K562 (cell line): Measurements from ENCODE around the gene UBASH3B. TPM values are rescaled to one million over a fixed set of nuclear protein-coding genes. Genes with fewer than 3 reads are reported as not detected.

ENCODE experiments used
- CBFA2T2 ChIP-seq: fragments of 450-650 bp; conservative IDR thresholded peaks from 2 replicates; pipeline ENCODE4 v1.6.1; 2017; ENCODE audit warnings: mild to moderate bottlenecking
- EWSR1 ChIP-seq: fragments of 450-650 bp; IDR thresholded peaks from 2 replicates; pipeline ENCODE4 v1.6.1; 2018; ENCODE audit warnings: borderline replicate concordance, mild to moderate bottlenecking, low read depth, moderate library complexity; ENCODE audit not compliant: partially characterized antibody
- HNRNPUL1 ChIP-seq: fragments of 200-400 bp; formaldehyde crosslinking; IDR thresholded peaks from 2 replicates; pipeline ENCODE4 v1.6.1; 2017; ENCODE audit warnings: low read length
- SNRNP70 ChIP-seq: fragments of 200-400 bp; formaldehyde crosslinking; optimal IDR thresholded peaks from 2 replicates; pipeline ENCODE3; 2017; ENCODE audit warnings: low read depth, low read length
- ZNF3 ChIP-seq: fragments of 250-450 bp; sonication (Bioruptor Pico); IDR thresholded peaks from 2 replicates; pipeline ENCODE4 v1.5.0; 2021; ENCODE audit warnings: mild to moderate bottlenecking, moderate library complexity
- ZNF551 ChIP-seq: fragments of 250-450 bp; sonication (Bioruptor Pico); IDR thresholded peaks from 2 replicates; pipeline ENCODE4 v1.5.0; 2021; ENCODE audit warnings: mild to moderate bottlenecking, moderate library complexity
- polyA plus RNA-seq, 8 experiments: library from polyadenylated mRNA; depleted of rRNA in 4 of 8; stranded (reverse) in 5 of 8; unstranded in 3 of 8; fragments of >200 nt; fragmentation: Nextera tagmentation in 2 of 8; fragmentation: Illumina TruSeq in 1 of 8; extraction: Ambion mirVana in 2 of 8; extraction: Trizol in 1 of 8; gene quantifications; 2 replicates each; pipeline versions ENCODE4 v1.2.1 to v1.2.3, GENCODE V29; 2011 to 2014; ENCODE audit warnings: inconsistent platforms in 1 of 8, missing spikeins in 1 of 8
- total RNA-seq, 7 experiments: library from RNA; depleted of rRNA in 6 of 7; stranded (reverse); fragments of >200 nt in 6 of 7; fragmentation: Illumina TruSeq in 2 of 7; extraction: Trizol in 2 of 7; gene quantifications; 2 replicates each; pipeline versions ENCODE4 v1.2.1 to v1.2.3, GENCODE V29; 2011 to 2021; ENCODE audit warnings: low replicate concordance in 1 of 7
- TF ChIP-seq, protein P1 (sequence below), 2 experiments: fragments of 450-650 bp in 1 of 2; sonication (generic) in 1 of 2; formaldehyde crosslinking in 1 of 2; IDR thresholded peaks in 1 of 2; conservative IDR thresholded peaks in 1 of 2; 2 replicates each; pipeline versions ENCODE4 v1.6.1 to v1.8.1; 2016 to 2023; ENCODE audit warnings: mild to moderate bottlenecking in 2 of 2, moderate library complexity in 2 of 2, inconsistent platforms in 1 of 2, missing genetic modification reagents in 1 of 2
- TF ChIP-seq, protein P2 (sequence below): sonication (generic); formaldehyde crosslinking; IDR thresholded peaks from 2 replicates; pipeline ENCODE4 v1.8.1; 2023; ENCODE audit warnings: mild to moderate bottlenecking, missing genetic modification reagents
- TF ChIP-seq, protein P3 (sequence below): fragments of 250-450 bp; sonication (Bioruptor Pico); IDR thresholded peaks from 2 replicates; pipeline ENCODE4 v1.4.0; 2020; ENCODE audit warnings: mild to moderate bottlenecking, moderate library complexity
- TF ChIP-seq, protein P4 (sequence below): fragments of 250-450 bp; sonication (Bioruptor Pico); IDR thresholded peaks from 2 replicates; pipeline ENCODE4 v1.8.0; 2021; ENCODE audit warnings: mild to moderate bottlenecking, moderate library complexity

The UBASH3B gene
- total and polyA plus RNA-seq, 9 of the 15 experiments (the other 6 are each of a cell fraction or from before 2014, with no cell fraction given), result 0.01 to 0.31 (median 0.08) TPM; not detected in 2

DNA sequence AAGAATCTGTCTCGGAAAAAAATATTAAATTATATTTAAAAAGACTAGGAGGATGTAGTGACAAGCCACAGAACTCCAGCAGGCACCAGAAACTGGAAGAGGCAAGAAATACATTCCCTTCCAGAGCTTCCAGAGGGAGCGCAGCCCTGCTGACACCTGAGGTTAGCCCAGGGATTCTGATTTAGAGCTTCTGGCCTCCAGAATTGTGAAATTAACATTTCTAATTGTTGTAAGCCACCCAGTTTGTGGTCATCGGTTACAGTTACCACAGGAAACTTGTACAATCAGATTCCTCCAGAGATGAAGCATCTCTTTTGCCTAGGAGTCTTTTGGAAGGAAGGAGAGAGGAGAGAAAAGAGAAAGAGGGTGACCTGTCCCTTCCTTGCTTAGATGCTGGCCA is 6.4 kb upstream of the UBASH3B start (continued):
- TF ChIP-seq CBFA2T2 (no peak), SNRNP70 (no peak), ZNF551 (no peak), ZNF3 (CRISPR knock-in tag) (no peak), EWSR1 (no peak), HNRNPUL1 (no peak)
- TF ChIP-seq, protein P1, sequence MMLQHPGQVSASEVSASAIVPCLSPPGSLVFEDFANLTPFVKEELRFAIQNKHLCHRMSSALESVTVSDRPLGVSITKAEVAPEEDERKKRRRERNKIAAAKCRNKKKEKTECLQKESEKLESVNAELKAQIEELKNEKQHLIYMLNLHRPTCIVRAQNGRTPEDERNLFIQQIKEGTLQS (IDR thresholded peaks at IDR 0.05), result no peak
- TF ChIP-seq, protein P1 (CRISPR knock-in tag; conservative IDR thresholded peaks at IDR 0.05), result no peak
- TF ChIP-seq, protein P2, sequence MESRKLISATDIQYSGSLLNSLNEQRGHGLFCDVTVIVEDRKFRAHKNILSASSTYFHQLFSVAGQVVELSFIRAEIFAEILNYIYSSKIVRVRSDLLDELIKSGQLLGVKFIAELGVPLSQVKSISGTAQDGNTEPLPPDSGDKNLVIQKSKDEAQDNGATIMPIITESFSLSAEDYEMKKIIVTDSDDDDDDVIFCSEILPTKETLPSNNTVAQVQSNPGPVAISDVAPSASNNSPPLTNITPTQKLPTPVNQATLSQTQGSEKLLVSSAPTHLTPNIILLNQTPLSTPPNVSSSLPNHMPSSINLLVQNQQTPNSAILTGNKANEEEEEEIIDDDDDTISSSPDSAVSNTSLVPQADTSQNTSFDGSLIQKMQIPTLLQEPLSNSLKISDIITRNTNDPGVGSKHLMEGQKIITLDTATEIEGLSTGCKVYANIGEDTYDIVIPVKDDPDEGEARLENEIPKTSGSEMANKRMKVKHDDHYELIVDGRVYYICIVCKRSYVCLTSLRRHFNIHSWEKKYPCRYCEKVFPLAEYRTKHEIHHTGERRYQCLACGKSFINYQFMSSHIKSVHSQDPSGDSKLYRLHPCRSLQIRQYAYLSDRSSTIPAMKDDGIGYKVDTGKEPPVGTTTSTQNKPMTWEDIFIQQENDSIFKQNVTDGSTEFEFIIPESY (CRISPR knock-in tag), result no peak
- TF ChIP-seq, protein P3, sequence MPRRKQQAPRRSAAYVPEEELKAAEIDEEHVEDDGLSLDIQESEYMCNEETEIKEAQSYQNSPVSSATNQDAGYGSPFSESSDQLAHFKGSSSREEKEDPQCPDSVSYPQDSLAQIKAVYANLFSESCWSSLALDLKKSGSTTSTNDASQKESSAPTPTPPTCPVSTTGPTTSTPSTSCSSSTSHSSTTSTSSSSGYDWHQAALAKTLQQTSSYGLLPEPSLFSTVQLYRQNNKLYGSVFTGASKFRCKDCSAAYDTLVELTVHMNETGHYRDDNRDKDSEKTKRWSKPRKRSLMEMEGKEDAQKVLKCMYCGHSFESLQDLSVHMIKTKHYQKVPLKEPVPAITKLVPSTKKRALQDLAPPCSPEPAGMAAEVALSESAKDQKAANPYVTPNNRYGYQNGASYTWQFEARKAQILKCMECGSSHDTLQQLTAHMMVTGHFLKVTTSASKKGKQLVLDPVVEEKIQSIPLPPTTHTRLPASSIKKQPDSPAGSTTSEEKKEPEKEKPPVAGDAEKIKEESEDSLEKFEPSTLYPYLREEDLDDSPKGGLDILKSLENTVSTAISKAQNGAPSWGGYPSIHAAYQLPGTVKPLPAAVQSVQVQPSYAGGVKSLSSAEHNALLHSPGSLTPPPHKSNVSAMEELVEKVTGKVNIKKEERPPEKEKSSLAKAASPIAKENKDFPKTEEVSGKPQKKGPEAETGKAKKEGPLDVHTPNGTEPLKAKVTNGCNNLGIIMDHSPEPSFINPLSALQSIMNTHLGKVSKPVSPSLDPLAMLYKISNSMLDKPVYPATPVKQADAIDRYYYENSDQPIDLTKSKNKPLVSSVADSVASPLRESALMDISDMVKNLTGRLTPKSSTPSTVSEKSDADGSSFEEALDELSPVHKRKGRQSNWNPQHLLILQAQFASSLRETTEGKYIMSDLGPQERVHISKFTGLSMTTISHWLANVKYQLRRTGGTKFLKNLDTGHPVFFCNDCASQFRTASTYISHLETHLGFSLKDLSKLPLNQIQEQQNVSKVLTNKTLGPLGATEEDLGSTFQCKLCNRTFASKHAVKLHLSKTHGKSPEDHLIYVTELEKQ (CRISPR knock-in tag), result no peak
- TF ChIP-seq, protein P4, sequence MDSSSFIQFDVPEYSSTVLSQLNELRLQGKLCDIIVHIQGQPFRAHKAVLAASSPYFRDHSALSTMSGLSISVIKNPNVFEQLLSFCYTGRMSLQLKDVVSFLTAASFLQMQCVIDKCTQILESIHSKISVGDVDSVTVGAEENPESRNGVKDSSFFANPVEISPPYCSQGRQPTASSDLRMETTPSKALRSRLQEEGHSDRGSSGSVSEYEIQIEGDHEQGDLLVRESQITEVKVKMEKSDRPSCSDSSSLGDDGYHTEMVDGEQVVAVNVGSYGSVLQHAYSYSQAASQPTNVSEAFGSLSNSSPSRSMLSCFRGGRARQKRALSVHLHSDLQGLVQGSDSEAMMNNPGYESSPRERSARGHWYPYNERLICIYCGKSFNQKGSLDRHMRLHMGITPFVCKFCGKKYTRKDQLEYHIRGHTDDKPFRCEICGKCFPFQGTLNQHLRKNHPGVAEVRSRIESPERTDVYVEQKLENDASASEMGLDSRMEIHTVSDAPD, result no peak
- TF ChIP-seq, all 486 proteins: peak for 0
